Calu3 (cell line): ENCODE results near the gene DEFB112. TPM values are rescaled to one million over a fixed set of nuclear protein-coding genes. Genes with fewer than 3 reads are reported as not detected.

ENCODE experiments used
- Bru-seq: library from RNA; stranded (reverse); fragments of 400-500 nt; gene quantifications from one replicate; lab custom pipeline; 2021; lab: Mats Ljungman, UMichigan
- BruChase-seq, 2 experiments: library from RNA; stranded (reverse); fragments of 400-500 nt; gene quantifications; one replicate each; lab custom pipeline; 2021; lab: Mats Ljungman, UMichigan
- BruUV-seq: library from RNA; stranded (reverse); fragments of 400-500 nt; replicated peaks from 2 replicates; lab custom pipeline; 2021; lab: Mats Ljungman, UMichigan
- CTCF ChIA-PET: fragments of 300-600 bp; sonication (Branson Sonifier 250); formaldehyde crosslinking; loops from one replicate; lab custom pipeline; 2022; ENCODE audit warnings: antibody characterized with exemption; lab: Charles Lee
- DNase-seq: peaks from one replicate; pipeline ENCODE4 v3.0.0; 2022
- H3K27ac Mint-ChIP-seq: one replicate; pipeline ENCODE4 v1.8.0; 2022; ENCODE audit warnings: mixed read lengths; ENCODE audit not compliant: unreplicated experiment
- H3K27me3 Mint-ChIP-seq: one replicate; pipeline ENCODE4 v1.8.0; 2022; ENCODE audit warnings: mixed read lengths; ENCODE audit not compliant: unreplicated experiment
- H3K36me3 Mint-ChIP-seq: one replicate; pipeline ENCODE4 v1.8.0; 2022; ENCODE audit warnings: mild to moderate bottlenecking, moderate library complexity, mixed read lengths; ENCODE audit not compliant: insufficient read depth, unreplicated experiment
- H3K4me1 Mint-ChIP-seq: one replicate; pipeline ENCODE4 v1.8.0; 2022; ENCODE audit warnings: mild to moderate bottlenecking, low read depth, mixed read lengths; ENCODE audit not compliant: unreplicated experiment
- H3K4me3 Mint-ChIP-seq: one replicate; pipeline ENCODE4 v1.8.0; 2022; ENCODE audit warnings: mild to moderate bottlenecking, low read depth, moderate library complexity, mixed read lengths; ENCODE audit not compliant: unreplicated experiment
- H3K9me3 Mint-ChIP-seq: one replicate; pipeline ENCODE4 v1.8.0; 2022; ENCODE audit warnings: low read depth, mixed read lengths; ENCODE audit not compliant: unreplicated experiment
- CTCF ChIP-seq: fragments of 200-600 bp; IDR thresholded peaks from one replicate; pipeline ENCODE4 v1.8.0; 2022; ENCODE audit warnings: antibody characterized with exemption; ENCODE audit not compliant: unreplicated experiment
- intact Hi-C: fragments of 100-400 bp; cut with micrococcal nuclease; formaldehyde crosslinking; loops from one replicate; pipeline ENCODE4 v1.10.0; 2022; ENCODE audit not compliant: unreplicated experiment
- long read RNA-seq: library from polyadenylated mRNA; stranded (forward); transcript quantifications from one replicate; pipeline ENCODE4 v2.0.0, GENCODE V29; 2022
- total RNA-seq: library from RNA; stranded (reverse); gene quantifications from 2 replicates; pipeline ENCODE4 v1.2.3, GENCODE V29; 2022

Gene DEFB112, protein sequence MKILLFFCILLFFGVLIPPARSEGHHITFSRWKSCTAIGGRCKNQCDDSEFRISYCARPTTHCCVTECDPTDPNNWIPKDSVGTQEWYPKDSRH
- total RNA-seq: not detected in 2 replicates
- Bru-seq, nascent RNA: not detected
- not detected for BruChase-seq, experiment 1, labeled RNA remaining after a 6-hour chase
- not detected for BruChase-seq, experiment 2, labeled RNA remaining after a 2-hour chase
- long read RNA-seq: 0 reads

GRCh38 chr6:50049829-50050228, at the start of gene DEFB112:
Gene DEFB112, minus strand, starts transcription at chr6:50049929. Its CDS starts 60 bp downstream, at chr6:50049869.
- no peak for TF ChIP-seq CTCF
- Mint-ChIP-seq H3K9me3 (no peaks in the 10 kb centered on the region), H3K4me1 (no peaks in the 10 kb centered on the region), H3K4me3 (no peak within 1 kb of the TSS), H3K27me3 (no peaks in the 10 kb centered on the region), H3K36me3 (no peaks in the 10 kb centered on the region), H3K27ac (no peak within 1 kb of the TSS)
- BruUV-seq: no TSS peak
- intact Hi-C loops: no loop called here
- no peak for DNase-seq
- CTCF ChIA-PET: no interaction called here

GRCh38 chr6:50098641-50098993, 48.9 kb upstream of the DEFB112 start:
- no peak overlapping the region for H3K4me3 Mint-ChIP-seq
- H3K27me3 Mint-ChIP-seq: no peaks in the 10 kb centered on the region
- BruUV-seq: no TSS peak
- CTCF ChIA-PET: interaction anchor here (1.4 kb wide), 1 partner anchor 12 kb away, joined by 4 read pairs; no protein-coding TSS in a partner anchor
- DNase-seq: no peak
- no peaks in the 10 kb centered on the region for H3K4me1 Mint-ChIP-seq
- H3K9me3 Mint-ChIP-seq: peaks cover 2% of the 10 kb centered on the region
- H3K27ac Mint-ChIP-seq: no peak overlapping the region
- no peaks in the 10 kb centered on the region for H3K36me3 Mint-ChIP-seq
- no peak for TF ChIP-seq CTCF
- intact Hi-C loops: no loop called here

DNA sequence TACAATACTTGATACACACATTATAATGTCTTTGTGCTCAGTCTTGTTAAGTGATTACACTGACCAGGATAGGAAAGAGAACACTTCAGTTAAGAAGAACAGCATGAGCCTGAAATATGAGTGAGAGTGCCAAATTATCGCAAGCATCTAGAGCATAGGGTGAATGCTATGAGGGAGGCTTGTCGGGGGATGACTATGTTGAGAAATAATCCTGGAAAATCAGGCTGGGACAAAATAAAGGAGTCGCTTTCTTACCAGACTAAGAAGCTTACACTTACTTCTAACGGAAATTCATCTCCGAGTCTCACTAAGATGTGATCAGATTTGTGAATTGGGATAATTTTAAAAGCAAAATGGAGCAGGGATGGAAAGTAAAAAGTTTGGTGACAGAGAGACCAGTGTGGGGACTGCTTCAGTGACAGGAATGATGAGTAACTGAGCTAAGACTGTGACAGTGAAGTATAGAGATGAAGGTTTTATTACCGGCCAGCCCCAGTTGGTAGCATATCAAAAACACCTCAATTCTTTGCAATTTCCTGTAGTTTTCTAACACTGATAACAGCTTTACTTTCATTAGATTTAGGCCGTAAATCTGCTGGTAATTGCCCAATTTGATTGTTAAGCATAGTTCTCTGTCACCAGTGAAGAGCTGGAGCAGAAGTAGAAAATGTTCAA, 48.4 kb upstream of the DEFB112 start:
- H3K27ac Mint-ChIP-seq: no peak overlapping the region
- no TSS peak for BruUV-seq
- intact Hi-C loops: no loop called here
- no peaks in the 10 kb centered on the region for H3K36me3 Mint-ChIP-seq
- no peaks in the 10 kb centered on the region for H3K27me3 Mint-ChIP-seq
- H3K9me3 Mint-ChIP-seq: peaks cover 2% of the 10 kb centered on the region
- DNase-seq: no peak
- CTCF ChIA-PET: interaction anchor here (1.4 kb wide), 1 partner anchor 13 kb away, joined by 4 read pairs; no protein-coding TSS in a partner anchor
- no peaks in the 10 kb centered on the region for H3K4me1 Mint-ChIP-seq
- H3K4me3 Mint-ChIP-seq: no peak overlapping the region
- no peak for TF ChIP-seq CTCF

- Mint-ChIP-seq H3K36me3 (no peaks in the 10 kb centered on the region), H3K4me1 (peaks cover under 1% of the 10 kb centered on the region), H3K27ac (no peak overlapping the region), H3K27me3 (no peaks in the 10 kb centered on the region), H3K9me3 (no peaks in the 10 kb centered on the region), H3K4me3 (no peak overlapping the region)
- no TSS peak for BruUV-seq
- TF ChIP-seq CTCF: no peak
- CTCF ChIA-PET: interaction anchor here (0.7 kb wide), 2 partner anchors 100 to 613 kb away, joined by 6 to 9 read pairs; no protein-coding TSS in a partner anchor
- no peak for DNase-seq
- intact Hi-C loops: no loop called here
Measured at GRCh38 chr6:50096296-50096695, 46.6 kb upstream of the DEFB112 start.
